ENCODE measurements around the gene TMEM134.
A peak's percentile ranks its signal among the peaks of the same experiment; 100 is the strongest.

TMEM134 gene

GRCh38 chr11:67437082-67437808 is 31.8 kb downstream of the TMEM134 start, which contains the start of gene PTPRCAP:
Gene PTPRCAP (minus strand): TSS chr11:67437682. CDS start chr11:67437619, 63 bp downstream.
- peak; percentile 74 to 81 for DNase-seq

DNA sequence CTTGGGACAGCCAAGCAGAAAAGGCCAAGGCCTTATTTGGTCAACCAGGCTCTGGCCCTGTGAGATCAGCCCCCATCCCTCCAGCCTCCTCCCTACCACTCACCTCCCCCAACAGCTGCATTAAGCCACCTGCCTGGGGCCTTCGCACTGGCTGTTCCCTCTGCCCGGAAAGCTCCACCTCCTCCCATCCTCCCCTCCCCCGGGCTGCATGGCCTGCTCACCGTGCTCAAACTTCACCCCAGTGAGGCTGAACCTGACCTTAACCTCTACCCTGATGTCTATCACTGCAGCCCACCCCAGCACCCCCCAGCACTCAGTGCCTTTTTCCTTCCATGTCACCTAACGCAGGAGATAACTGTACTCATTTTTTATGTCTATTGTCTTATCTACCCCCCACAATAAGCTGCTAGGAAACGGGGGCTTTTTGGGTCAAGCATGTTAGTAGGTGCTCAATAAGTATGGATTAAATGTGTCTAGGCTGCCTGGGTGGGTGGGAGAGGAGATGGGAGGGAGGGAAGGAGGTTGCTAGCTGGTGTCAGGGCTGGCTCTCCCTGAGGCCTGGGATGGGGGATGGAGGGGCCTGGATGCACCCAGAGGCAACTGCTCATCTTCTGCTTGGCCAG is 32.5 kb downstream of the TMEM134 start:
- peak; percentile 78 to 86 for DNase-seq

- DNase-seq = no peak
Measured at GRCh38 chr11:67435727-67436458, 33.2 kb downstream of the TMEM134 start.

GRCh38 chr11:67435031-67435726 is 33.9 kb downstream of the TMEM134 start:
- peak; percentile 46 to 60 for DNase-seq

- peak in 1 of 2 donors; percentile 56 for DNase-seq
Measured at GRCh38 chr11:67434395-67434881, 34.6 kb downstream of the TMEM134 start.

GRCh38 chr11:67433536-67434394 is 35.3 kb downstream of the TMEM134 start:
- DNase-seq = peak in 1 of 2 donors; percentile 36

DNA sequence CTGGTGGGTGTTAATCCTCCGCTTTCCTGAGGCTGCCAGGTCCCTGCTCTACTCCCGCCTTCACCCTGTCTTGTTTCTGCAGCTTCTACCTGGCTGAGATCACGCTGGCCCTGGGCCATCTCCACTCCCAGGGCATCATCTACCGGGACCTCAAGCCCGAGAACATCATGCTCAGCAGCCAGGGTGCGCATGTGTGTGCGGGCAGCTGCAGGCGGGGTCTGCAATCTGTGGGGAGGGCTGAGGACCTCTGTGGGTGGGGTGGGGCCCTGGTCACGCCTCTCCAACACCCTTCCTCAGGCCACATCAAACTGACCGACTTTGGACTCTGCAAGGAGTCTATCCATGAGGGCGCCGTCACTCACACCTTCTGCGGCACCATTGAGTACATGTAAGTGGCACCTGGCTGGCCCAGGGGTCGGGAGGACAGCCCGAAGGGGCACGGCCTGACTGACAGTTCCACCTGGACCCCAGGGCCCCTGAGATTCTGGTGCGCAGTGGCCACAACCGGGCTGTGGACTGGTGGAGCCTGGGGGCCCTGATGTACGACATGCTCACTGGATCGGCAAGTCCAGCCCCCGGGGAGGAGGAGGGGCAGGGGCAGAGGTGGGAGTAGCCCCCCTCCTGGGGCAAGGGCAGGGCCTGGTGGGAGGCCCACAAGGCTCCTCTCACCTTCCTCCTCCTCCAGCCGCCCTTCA is 36.2 kb downstream of the TMEM134 start:
- peak in 1 of 2 donors; percentile 11 for DNase-seq

- DNase-seq = no peak
Measured at GRCh38 chr11:67431346-67432249, 37.5 kb downstream of the TMEM134 start.

DNA sequence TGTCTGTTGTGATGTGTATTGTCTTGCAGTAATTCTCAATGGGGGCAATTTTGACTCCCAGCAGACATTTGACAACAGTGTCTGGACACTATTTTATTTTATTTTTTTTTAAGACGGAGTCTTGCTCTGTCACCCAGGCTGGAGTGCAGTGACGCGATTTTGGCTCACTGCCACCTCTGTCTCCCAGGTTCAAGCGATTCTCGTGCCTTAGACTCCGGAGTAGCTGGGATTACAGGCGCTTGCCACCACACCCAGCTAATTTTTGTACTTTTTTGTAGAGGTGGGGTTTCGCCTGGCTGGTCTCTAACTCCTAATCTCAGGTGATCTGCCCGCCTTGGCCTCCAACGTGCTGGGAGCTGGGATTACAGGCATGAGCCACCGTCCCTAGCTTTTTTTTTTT is 39.3 kb downstream of the TMEM134 start:
- DNase-seq = no peak

DNA sequence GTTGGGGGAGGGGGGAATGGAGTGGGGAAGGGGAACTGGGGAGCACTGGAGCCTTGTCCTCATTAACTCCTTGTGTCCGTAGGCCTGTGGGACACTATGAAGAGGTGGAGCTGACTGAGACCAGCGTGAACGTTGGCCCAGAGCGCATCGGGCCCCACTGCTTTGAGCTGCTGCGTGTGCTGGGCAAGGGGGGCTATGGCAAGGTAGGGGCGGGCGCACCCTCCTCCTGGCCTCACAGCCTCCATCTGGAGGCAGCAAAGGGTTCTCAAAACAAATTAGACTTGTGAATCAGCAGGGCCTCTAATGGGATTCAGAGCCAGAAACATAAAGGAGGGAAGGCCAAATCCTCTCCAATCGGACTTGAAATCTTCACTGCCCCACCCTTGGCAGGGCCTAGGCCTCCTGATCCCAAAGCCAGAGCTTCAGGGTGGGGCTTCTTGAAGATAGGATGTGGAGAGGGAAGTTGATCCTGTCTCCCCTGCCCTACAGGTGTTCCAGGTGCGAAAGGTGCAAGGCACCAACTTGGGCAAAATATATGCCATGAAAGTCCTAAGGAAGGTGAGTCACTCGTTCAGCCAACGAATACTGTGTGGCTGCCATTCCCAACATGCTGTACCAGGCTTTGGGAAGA is 39.9 kb downstream of the TMEM134 start:
- no peak for DNase-seq

GRCh38 chr11:67428052-67429001 is 40.7 kb downstream of the TMEM134 start, which contains the start of gene RPS6KB2:
Gene RPS6KB2 (plus strand): TSS chr11:67428494. CDS start chr11:67428546, 52 bp downstream.
- peak; percentile 100 for DNase-seq

GRCh38 chr11:67427364-67427859 is 41.6 kb downstream of the TMEM134 start:
- peak in 1 of 2 donors; percentile 20 for DNase-seq

- DNase-seq = no peak
Measured at GRCh38 chr11:67423891-67424613, 45.0 kb downstream of the TMEM134 start.

DNA sequence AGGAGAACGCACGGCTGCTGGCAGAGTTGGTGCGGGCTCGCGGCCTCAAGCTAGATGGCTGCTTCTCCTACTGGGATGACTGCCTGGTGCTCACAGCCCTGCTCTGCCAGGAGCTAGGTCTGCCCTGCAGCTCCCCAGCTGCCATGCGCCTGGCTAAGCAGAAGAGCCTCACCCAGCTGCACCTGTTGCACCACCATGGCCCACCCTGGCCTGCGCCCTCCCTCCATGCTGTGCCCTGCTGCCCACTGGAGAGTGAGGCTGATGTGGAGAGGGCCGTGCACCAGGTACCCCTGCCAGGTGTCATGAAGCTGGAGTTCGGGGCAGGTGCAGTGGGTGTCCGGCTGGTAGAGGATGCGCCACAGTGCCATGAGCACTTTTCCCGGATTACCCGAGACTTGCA is 45.6 kb downstream of the TMEM134 start:
- no peak for DNase-seq

GRCh38 chr11:67422891-67423290 is 46.2 kb downstream of the TMEM134 start:
- DNase-seq = no peak

- DNase-seq = no peak
Measured at GRCh38 chr11:67421430-67422031, 47.5 kb downstream of the TMEM134 start.

Measured in stimulated activated CD4-positive, alpha-beta T cell treated with anti-CD3 and anti-CD28 coated beads, Interleukin-2, amount 100 ng/mL, for 24 hours (primary cell).